IMR-90 (cell line): ENCODE results near the gene TAT. TPM values are rescaled to one million over a fixed set of nuclear protein-coding genes. Genes with fewer than 3 reads are reported as not detected.

Source experiments
- ATAC-seq: fragments of 200-7000 bp; cut with Tn5 transposase; 2 replicates; pipeline ENCODE4 v1.9.1; 2020; ENCODE audit warnings: low read depth, mild to moderate bottlenecking, moderate library complexity
- BruUV-seq: library from RNA; stranded (reverse); fragments of 400-500 nt; replicated peaks from 2 replicates; lab custom pipeline; 2021; lab: Mats Ljungman, UMichigan
- CTCF ChIA-PET: fragments of 300-600 bp; formaldehyde crosslinking; extraction: SDS; loops from one replicate; lab custom pipeline; 2021; ENCODE audit warnings: antibody characterized with exemption; lab: Yijun Ruan, JAX
- POLR2A ChIA-PET: fragments of 300-600 bp; sonication (Branson Sonifier 250); formaldehyde crosslinking; loops from one replicate; lab custom pipeline; 2022; ENCODE audit warnings: antibody characterized with exemption; ENCODE audit not compliant: unreplicated experiment; lab: Charles Lee
- DNase-seq: peaks from one replicate; pipeline ENCODE4 v3.0.0; 2013
- H2AFZ ChIP-seq: replicated peaks from 2 replicates; pipeline ENCODE3; 2013; ENCODE audit warnings: low read length, mild to moderate bottlenecking; ENCODE audit not compliant: poor library complexity
- H2AK5ac ChIP-seq: 2 replicates; pipeline ENCODE4 v1.6.1; 2013; ENCODE audit warnings: low read depth, low read length, inconsistent platforms
- H2AK9ac ChIP-seq: replicated peaks from 2 replicates; pipeline ENCODE3; 2013; ENCODE audit warnings: mild to moderate bottlenecking, low read depth, low read length, moderate library complexity; ENCODE audit not compliant: poor library complexity
- H2BK120ac ChIP-seq: 2 replicates; pipeline ENCODE4 v1.6.1; 2013; ENCODE audit warnings: low read depth, low read length, inconsistent platforms
- H2BK15ac ChIP-seq: 3 replicates; pipeline ENCODE4 v1.6.1; 2013; ENCODE audit warnings: low read depth, low read length, inconsistent platforms
- H2BK20ac ChIP-seq: 2 replicates; pipeline ENCODE4 v1.6.1; 2013; ENCODE audit warnings: low read depth, mild to moderate bottlenecking, inconsistent platforms, low read length, moderate library complexity
- H2BK5ac ChIP-seq: 2 replicates; pipeline ENCODE4 v1.6.1; 2013; ENCODE audit warnings: mild to moderate bottlenecking, low read depth, low read length, inconsistent platforms; ENCODE audit not compliant: poor library complexity, severe bottlenecking
- H3K14ac ChIP-seq: replicated peaks from 2 replicates; pipeline ENCODE4 v1.6.1; 2013; ENCODE audit warnings: low read depth, low read length, inconsistent platforms
- H3K18ac ChIP-seq: 2 replicates; pipeline ENCODE4 v1.6.1; 2013; ENCODE audit warnings: low read depth, low read length, control low read depth
- H3K23ac ChIP-seq: 2 replicates; pipeline ENCODE4 v1.6.1; 2013; ENCODE audit warnings: low read depth, low read length, inconsistent platforms
- H3K27ac ChIP-seq: 2 replicates; pipeline ENCODE4 v1.5.1; 2013; ENCODE audit warnings: mild to moderate bottlenecking, control low read depth, low read length; ENCODE audit not compliant: insufficient read depth
- H3K27me3 ChIP-seq: 2 replicates; pipeline ENCODE4 v1.6.1; 2013; ENCODE audit warnings: low read length; ENCODE audit not compliant: control insufficient read depth, insufficient read depth
- H3K36me3 ChIP-seq: 2 replicates; pipeline ENCODE4 v1.6.1; 2013; ENCODE audit warnings: low read length, mixed read lengths; ENCODE audit not compliant: control insufficient read depth, insufficient read depth
- H3K4ac ChIP-seq: 2 replicates; pipeline ENCODE4 v1.6.1; 2013; ENCODE audit warnings: low read depth, low read length, inconsistent platforms
- H3K4me1 ChIP-seq: 2 replicates; pipeline ENCODE4 v1.6.1; 2013; ENCODE audit warnings: low read length, mixed read lengths; ENCODE audit not compliant: control insufficient read depth, insufficient read depth
- H3K4me2 ChIP-seq: 2 replicates; pipeline ENCODE4 v1.6.1; 2013; ENCODE audit warnings: low read depth, mild to moderate bottlenecking, control low read depth, low read length, moderate library complexity
- H3K4me3 ChIP-seq: 2 replicates; pipeline ENCODE4 v1.5.1; 2013; ENCODE audit warnings: low read depth, mild to moderate bottlenecking, control low read depth, low read length, moderate library complexity; ENCODE audit not compliant: insufficient read depth
- H3K56ac ChIP-seq: 2 replicates; pipeline ENCODE4 v1.6.1; 2013; ENCODE audit warnings: low read length, inconsistent platforms; ENCODE audit not compliant: insufficient read depth; ENCODE audit errors: extremely low read depth
- H3K79me1 ChIP-seq, 2 experiments: 2 replicates each; pipeline ENCODE4 v1.6.1; 2013; ENCODE audit warnings: low read length in 2 of 2, inconsistent platforms in 1 of 2, low read depth in 1 of 2
- H3K9ac ChIP-seq: 2 replicates; pipeline ENCODE4 v1.6.1; 2013; ENCODE audit warnings: low read depth, low read length, control low read depth
- H3K9me1 ChIP-seq: 2 replicates; pipeline ENCODE4 v1.6.1; 2013; ENCODE audit warnings: low read length, inconsistent platforms; ENCODE audit not compliant: insufficient read depth
- H3K9me3 ChIP-seq: 2 replicates; pipeline ENCODE4 v1.6.1; 2013; ENCODE audit warnings: low read length; ENCODE audit not compliant: control insufficient read depth, insufficient read depth
- H4K20me1 ChIP-seq: 2 replicates; pipeline ENCODE4 v1.6.1; 2013; ENCODE audit warnings: low read length, inconsistent platforms; ENCODE audit not compliant: insufficient read depth
- H4K5ac ChIP-seq: 2 replicates; pipeline ENCODE4 v1.6.1; 2013; ENCODE audit warnings: mild to moderate bottlenecking, low read depth, low read length, control low read depth
- H4K8ac ChIP-seq, 2 experiments: 2 replicates each; pipeline ENCODE4 v1.6.1; 2013; ENCODE audit warnings: low read depth in 2 of 2, low read length in 2 of 2, control low read depth in 1 of 2, inconsistent platforms in 1 of 2
- H4K91ac ChIP-seq: 2 replicates; pipeline ENCODE4 v1.6.1; 2013; ENCODE audit warnings: low read depth, low read length, inconsistent platforms; ENCODE audit not compliant: insufficient read depth
- BHLHE40 ChIP-seq: fragments of 150-350 bp; IDR thresholded peaks from 2 replicates; pipeline ENCODE4 v1.6.1; 2016; ENCODE audit warnings: mild to moderate bottlenecking, low read depth, low read length
- CEBPB ChIP-seq: IDR thresholded peaks from 2 replicates; pipeline ENCODE4 v1.6.1; 2012; ENCODE audit warnings: low read depth, low read length, improper control_type of control experiment
- CHD1 ChIP-seq: IDR thresholded peaks from 2 replicates; pipeline ENCODE4 v1.6.1; 2012; ENCODE audit warnings: low read depth, low read length, improper control_type of control experiment
- FOS ChIP-seq: fragments of 150-350 bp; IDR thresholded peaks from 2 replicates; pipeline ENCODE4 v1.6.1; 2016; ENCODE audit warnings: low read depth, low read length
- MAFK ChIP-seq: IDR thresholded peaks from 2 replicates; pipeline ENCODE4 v1.6.1; 2012; ENCODE audit warnings: low read depth, low read length, improper control_type of control experiment
- MAZ ChIP-seq: IDR thresholded peaks from 2 replicates; pipeline ENCODE4 v1.6.1; 2012; ENCODE audit warnings: low read depth, mild to moderate bottlenecking, low read length, improper control_type of control experiment, moderate library complexity, borderline replicate concordance
- MXI1 ChIP-seq: IDR thresholded peaks from 2 replicates; pipeline ENCODE4 v1.6.1; 2012; ENCODE audit warnings: low read depth, mild to moderate bottlenecking, low read length, moderate library complexity, borderline replicate concordance
- NFE2L2 ChIP-seq: fragments of 150-350 bp; IDR thresholded peaks from 2 replicates; pipeline ENCODE4 v1.6.1; 2016; ENCODE audit warnings: low read depth, mild to moderate bottlenecking, low read length
- POLR2A ChIP-seq: IDR thresholded peaks from 2 replicates; pipeline ENCODE4 v1.6.1; 2012; ENCODE audit warnings: mild to moderate bottlenecking, low read depth, low read length
- RAD21 ChIP-seq: IDR thresholded peaks from 2 replicates; pipeline ENCODE4 v1.6.1; 2012; ENCODE audit warnings: low read length, improper control_type of control experiment
- RCOR1 ChIP-seq: IDR thresholded peaks from 2 replicates; pipeline ENCODE4 v1.6.1; 2012; ENCODE audit warnings: mild to moderate bottlenecking, low read length, improper control_type of control experiment; ENCODE audit not compliant: insufficient replicate concordance
- RFX5 ChIP-seq: IDR thresholded peaks from 2 replicates; pipeline ENCODE4 v1.8.0; 2012; ENCODE audit warnings: low read depth, mild to moderate bottlenecking, low read length, moderate library complexity
- SMC3 ChIP-seq: fragments of 150-350 bp; IDR thresholded peaks from 2 replicates; pipeline ENCODE4 v1.6.1; 2016; ENCODE audit warnings: low read depth, mild to moderate bottlenecking, antibody characterized with exemption, low read length, moderate library complexity
- WGBS, 2 experiments: methylation state at CpG; one replicate each; pipeline versions ENCODE4 v1.1.5 to v1.1.7; 2013; ENCODE audit warnings: missing lambda C conversion rate in 2 of 2; ENCODE audit not compliant: insufficient read length in 1 of 2; ENCODE audit errors: extremely low coverage in 2 of 2; 5-methylcytosine and 5-hydroxymethylcytosine counted together
- dilution Hi-C: fragments of 300-500 bp; cut with HindIII; formaldehyde crosslinking; loops from one replicate; pipeline ENCODE4 v1.14.3; 2018; ENCODE audit warnings: low sequenced_read_pairs; ENCODE audit not compliant: unreplicated experiment
- in situ Hi-C: fragments of 300-500 bp; cut with MboI; formaldehyde crosslinking; loops from 3 replicates; pipeline ENCODE4 v1.14.3; 2019; ENCODE audit warnings: low sequenced_read_pairs, inconsistent platforms, mixed read lengths
- intact Hi-C: fragments of 100-400 bp; cut with micrococcal nuclease; formaldehyde crosslinking; loops from 2 replicates; pipeline ENCODE4 v1.10.0; 2022
- polyA plus RNA-seq, 3 experiments: library from polyadenylated mRNA; depleted of rRNA; stranded (reverse); fragments of >200 nt; gene quantifications; 2 replicates each; pipeline ENCODE4 v1.2.3, GENCODE V29; 2012; ENCODE audit warnings: low replicate concordance in 1 of 3
- total RNA-seq: library from RNA; depleted of rRNA; stranded (reverse); fragments of >200 nt; gene quantifications from 2 replicates; pipeline ENCODE4 v1.2.3, GENCODE V29; 2012
- TF ChIP-seq, protein P1 (sequence below): conservative IDR thresholded peaks from 2 replicates; pipeline ENCODE4 v1.5.1; 2012; ENCODE audit warnings: mild to moderate bottlenecking, low read depth, low read length, improper control_type of control experiment
- TF ChIP-seq, protein P2 (sequence below): fragments of 150-350 bp; IDR thresholded peaks from 2 replicates; pipeline ENCODE4 v1.6.1; 2017; ENCODE audit warnings: mild to moderate bottlenecking, antibody characterized with exemption, low read length, low read depth
- TF ChIP-seq, protein P3 (sequence below): fragments of 150-350 bp; IDR thresholded peaks from 2 replicates; pipeline ENCODE4 v1.6.1; 2016; ENCODE audit warnings: low read depth, mild to moderate bottlenecking, low read length, moderate library complexity, borderline replicate concordance

TAT gene
- total and polyA plus RNA-seq, 2 of the 4 experiments (the other 2 are of a cell fraction): not detected

DNA sequence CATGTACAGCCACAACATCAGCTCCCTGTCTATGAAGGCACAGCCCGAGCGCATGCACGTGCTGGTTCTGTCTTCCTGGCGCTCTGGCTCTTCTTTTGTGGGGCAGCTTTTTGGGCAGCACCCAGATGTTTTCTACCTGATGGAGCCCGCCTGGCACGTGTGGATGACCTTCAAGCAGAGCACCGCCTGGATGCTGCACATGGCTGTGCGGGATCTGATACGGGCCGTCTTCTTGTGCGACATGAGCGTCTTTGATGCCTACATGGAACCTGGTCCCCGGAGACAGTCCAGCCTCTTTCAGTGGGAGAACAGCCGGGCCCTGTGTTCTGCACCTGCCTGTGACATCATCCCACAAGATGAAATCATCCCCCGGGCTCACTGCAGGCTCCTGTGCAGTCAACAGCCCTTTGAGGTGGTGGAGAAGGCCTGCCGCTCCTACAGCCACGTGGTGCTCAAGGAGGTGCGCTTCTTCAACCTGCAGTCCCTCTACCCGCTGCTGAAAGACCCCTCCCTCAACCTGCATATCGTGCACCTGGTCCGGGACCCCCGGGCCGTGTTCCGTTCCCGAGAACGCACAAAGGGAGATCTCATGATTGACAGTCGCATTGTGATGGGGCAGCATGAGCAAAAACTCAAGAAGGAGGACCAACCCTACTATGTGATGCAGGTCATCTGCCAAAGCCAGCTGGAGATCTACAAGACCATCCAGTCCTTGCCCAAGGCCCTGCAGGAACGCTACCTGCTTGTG, 40.0 kb downstream of the TAT start:
- dilution Hi-C loops: no loop called here
- WGBS, 2 experiments: 67% methylated on average over 14 of the region's 28 CpGs; no CpG with 5 or more reads in 1 of the 2 experiments
- CTCF ChIA-PET: no interaction called here

More for the DNA sequence above, 40.0 kb downstream of the TAT start:
- H3K14ac ChIP-seq: no peak overlapping the region
- ATAC-seq (no peak), DNase-seq (no peak)
- intact Hi-C loops (loop anchor here (1.0 kb wide), 1 partner anchor 125 kb away; no protein-coding TSS in a partner anchor), in situ Hi-C loops (no loop called here)
- H2BK5ac ChIP-seq: no peak overlapping the region
- no peak overlapping the region for H2BK20ac ChIP-seq
- H3K9ac ChIP-seq: no peak overlapping the region
- H3K4me1 ChIP-seq: no peaks in the 10 kb centered on the region
- H2BK15ac ChIP-seq: no peak overlapping the region
- H3K27me3 ChIP-seq: no peaks in the 10 kb centered on the region
- H2AK9ac ChIP-seq: no peak overlapping the region
- no peak overlapping the region for H2AK5ac ChIP-seq
- H3K4me2 ChIP-seq: no peak overlapping the region
- no peaks in the 10 kb centered on the region for H3K79me1 ChIP-seq
- no peaks in the 10 kb centered on the region for H3K36me3 ChIP-seq
- no peak overlapping the region for H3K4me3 ChIP-seq
- H3K27ac ChIP-seq: no peak overlapping the region
- H3K56ac ChIP-seq: no peak overlapping the region
- no peak overlapping the region for H4K8ac ChIP-seq
- H3K9me3 ChIP-seq: no peaks in the 10 kb centered on the region
- POLR2A ChIA-PET: no interaction called here
- H4K91ac ChIP-seq: no peak overlapping the region
- TF ChIP-seq RFX5 (no peak), MAFK (no peak), BHLHE40 (no peak), FOS (no peak), MAZ (no peak), RAD21 (no peak), POLR2A (no peak), CHD1 (no peak), RCOR1 (no peak), NFE2L2 (no peak), SMC3 (no peak), CEBPB (no peak), MXI1 (no peak)
- TF ChIP-seq, protein P1, sequence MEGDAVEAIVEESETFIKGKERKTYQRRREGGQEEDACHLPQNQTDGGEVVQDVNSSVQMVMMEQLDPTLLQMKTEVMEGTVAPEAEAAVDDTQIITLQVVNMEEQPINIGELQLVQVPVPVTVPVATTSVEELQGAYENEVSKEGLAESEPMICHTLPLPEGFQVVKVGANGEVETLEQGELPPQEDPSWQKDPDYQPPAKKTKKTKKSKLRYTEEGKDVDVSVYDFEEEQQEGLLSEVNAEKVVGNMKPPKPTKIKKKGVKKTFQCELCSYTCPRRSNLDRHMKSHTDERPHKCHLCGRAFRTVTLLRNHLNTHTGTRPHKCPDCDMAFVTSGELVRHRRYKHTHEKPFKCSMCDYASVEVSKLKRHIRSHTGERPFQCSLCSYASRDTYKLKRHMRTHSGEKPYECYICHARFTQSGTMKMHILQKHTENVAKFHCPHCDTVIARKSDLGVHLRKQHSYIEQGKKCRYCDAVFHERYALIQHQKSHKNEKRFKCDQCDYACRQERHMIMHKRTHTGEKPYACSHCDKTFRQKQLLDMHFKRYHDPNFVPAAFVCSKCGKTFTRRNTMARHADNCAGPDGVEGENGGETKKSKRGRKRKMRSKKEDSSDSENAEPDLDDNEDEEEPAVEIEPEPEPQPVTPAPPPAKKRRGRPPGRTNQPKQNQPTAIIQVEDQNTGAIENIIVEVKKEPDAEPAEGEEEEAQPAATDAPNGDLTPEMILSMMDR: no peak
- TF ChIP-seq, protein P2, sequence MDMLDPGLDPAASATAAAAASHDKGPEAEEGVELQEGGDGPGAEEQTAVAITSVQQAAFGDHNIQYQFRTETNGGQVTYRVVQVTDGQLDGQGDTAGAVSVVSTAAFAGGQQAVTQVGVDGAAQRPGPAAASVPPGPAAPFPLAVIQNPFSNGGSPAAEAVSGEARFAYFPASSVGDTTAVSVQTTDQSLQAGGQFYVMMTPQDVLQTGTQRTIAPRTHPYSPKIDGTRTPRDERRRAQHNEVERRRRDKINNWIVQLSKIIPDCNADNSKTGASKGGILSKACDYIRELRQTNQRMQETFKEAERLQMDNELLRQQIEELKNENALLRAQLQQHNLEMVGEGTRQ: no peak
- TF ChIP-seq, protein P3, sequence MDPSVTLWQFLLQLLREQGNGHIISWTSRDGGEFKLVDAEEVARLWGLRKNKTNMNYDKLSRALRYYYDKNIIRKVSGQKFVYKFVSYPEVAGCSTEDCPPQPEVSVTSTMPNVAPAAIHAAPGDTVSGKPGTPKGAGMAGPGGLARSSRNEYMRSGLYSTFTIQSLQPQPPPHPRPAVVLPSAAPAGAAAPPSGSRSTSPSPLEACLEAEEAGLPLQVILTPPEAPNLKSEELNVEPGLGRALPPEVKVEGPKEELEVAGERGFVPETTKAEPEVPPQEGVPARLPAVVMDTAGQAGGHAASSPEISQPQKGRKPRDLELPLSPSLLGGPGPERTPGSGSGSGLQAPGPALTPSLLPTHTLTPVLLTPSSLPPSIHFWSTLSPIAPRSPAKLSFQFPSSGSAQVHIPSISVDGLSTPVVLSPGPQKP: no peak
- H3K23ac ChIP-seq: no peak overlapping the region
- no peak overlapping the region for H4K5ac ChIP-seq
- no peaks in the 10 kb centered on the region for H4K20me1 ChIP-seq
- H3K4ac ChIP-seq: no peak overlapping the region
- H3K18ac ChIP-seq: no peak overlapping the region
- no TSS peak for BruUV-seq
- no peak overlapping the region for H2AFZ ChIP-seq
- no peaks in the 10 kb centered on the region for H3K9me1 ChIP-seq
- no peak overlapping the region for H2BK120ac ChIP-seq
